Activated CD4-positive, alpha-beta T cell treated with anti-CD3 and anti-CD28 coated beads, Interleukin-2, Interleukin-6, amounts not matched to agents 100 ng/mL and 50 ng/mL, durations not matched to agents 16 hours and 8 hours (primary cell): Measurements from ENCODE around the gene TTLL1.
"Not testable (repeated sequence)": the region's sequence is repeated elsewhere in the genome, so short reads cannot be mapped to it uniquely, and the experiment has no call there.

Experiments used
- DNase-seq: peaks from one replicate; pipeline ENCODE4 v3.0.0-alpha.2; 2020

Gene TTLL1

DNA sequence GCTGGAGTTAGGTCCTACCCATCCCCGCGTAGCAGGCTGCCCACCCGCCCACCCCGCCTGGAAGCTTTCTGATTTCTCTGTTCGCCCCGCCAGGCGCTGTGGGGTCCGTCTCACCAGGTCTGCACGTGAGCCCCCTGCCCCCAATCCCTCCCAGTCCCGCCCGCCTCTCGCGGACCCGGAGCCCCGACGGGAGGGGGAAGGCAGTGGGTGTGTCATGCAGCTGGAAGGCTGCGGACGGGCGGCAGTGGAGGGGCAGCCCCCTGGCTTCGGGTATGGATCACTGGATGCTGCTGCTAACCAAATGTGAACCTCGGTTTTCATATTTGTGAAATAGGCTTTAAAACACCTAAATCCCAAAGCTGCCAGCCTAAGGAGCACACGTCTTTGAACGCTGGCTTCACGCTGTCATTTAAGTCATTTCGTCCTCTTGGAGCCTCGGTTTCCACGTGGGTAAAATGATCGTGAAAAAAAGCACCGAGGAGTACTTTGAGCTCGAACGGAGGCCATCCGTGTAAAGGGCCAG is 20.8 kb upstream of the TTLL1 start:
- no peak for DNase-seq

DNA sequence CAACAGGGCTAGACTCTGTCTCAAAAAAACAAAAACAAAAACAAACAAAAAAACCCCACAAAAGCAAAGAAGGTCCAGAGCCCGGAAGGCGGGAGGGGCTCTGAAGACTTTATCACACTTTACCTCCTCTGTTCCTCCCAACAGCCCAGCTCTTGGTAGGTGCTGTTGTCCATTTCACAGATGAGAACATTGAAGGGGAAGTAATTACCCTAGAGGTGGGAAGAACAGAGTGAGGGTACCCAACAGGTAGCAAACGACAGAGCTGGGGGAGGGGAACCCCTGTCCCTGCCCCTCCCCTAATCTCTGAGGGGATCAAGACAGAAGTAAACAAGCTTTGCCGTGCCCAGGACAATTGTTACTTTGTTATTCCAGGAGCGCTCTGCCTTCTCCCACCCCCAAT is 20.3 kb upstream of the TTLL1 start:
- DNase-seq: no peak

- DNase-seq: no peak
Observed at GRCh38 chr22:43106302-43106701, 17.1 kb upstream of the TTLL1 start.

DNA sequence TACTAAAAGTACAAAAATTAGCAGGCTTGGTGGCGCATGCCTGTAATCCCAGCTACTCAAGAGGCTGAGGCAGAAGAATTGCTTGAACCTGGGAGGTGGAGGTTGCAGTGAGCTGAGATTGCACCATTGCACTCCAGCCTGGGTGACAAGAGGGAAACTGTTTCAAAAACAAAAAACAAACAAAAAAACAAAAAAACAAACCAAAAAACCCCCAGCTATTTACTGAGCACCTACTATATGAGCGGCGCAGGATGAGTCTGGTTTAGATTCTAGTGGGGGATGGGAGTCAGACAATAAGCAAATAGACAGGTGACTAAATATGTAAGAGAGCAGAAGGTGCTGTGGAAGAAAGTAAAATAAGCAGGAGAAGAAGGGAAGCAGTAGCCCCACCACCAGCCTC is 15.8 kb upstream of the TTLL1 start:
- not testable (repeated sequence) for DNase-seq

DNA sequence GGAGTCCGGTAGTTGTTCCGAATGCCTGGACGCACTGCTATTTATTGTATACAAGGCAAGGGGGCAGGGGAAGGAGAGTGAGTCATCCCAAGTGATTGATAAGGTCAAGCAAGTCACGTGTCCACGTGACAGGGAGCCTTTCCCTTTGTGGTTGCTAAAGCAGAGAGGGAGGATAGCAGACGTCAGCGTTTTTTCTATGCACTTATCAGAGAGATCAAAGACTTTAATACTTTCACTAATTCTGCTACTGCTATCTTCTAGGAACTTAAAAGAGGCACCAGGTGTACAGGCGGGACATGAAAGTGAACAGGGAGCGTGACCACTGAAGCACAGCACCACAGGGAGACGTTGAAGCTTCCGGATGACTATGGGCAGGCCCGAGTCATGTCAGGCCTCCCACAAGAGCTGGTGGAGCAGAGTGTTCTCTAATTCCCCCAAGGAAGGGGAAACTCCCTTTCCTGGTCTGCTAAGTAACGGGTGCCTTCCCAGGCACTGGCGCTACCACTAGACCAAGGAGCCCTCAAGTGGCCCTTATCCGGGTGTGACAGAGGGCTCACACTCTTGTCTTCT is 14.9 kb upstream of the TTLL1 start:
- DNase-seq: peak; percentile 49

- no peak for DNase-seq
Observed at GRCh38 chr22:43101306-43101705, 12.1 kb upstream of the TTLL1 start.

GRCh38 chr22:43100225-43100624 is 11.0 kb upstream of the TTLL1 start:
- DNase-seq: peak; percentile 8

DNA sequence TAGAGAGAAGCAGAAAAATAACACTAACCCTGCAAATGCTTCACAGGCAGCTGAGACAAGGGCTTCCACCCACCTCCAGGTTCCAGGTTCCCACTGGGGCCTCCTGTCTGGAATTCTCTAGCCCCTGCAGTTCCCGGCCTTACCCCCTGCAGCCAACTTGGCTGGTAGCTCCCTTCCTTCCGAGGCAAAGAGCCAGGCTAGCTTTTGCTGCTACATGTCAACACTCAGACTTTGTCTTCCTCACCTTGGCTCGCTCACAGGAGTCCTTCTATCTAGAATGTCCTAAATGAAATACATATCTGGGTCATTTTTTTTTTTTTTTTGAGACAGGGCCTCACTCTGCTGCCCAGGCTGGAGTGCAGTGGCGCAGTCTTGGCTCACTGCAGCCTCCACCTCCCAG is 9.9 kb upstream of the TTLL1 start:
- no peak for DNase-seq

DNA sequence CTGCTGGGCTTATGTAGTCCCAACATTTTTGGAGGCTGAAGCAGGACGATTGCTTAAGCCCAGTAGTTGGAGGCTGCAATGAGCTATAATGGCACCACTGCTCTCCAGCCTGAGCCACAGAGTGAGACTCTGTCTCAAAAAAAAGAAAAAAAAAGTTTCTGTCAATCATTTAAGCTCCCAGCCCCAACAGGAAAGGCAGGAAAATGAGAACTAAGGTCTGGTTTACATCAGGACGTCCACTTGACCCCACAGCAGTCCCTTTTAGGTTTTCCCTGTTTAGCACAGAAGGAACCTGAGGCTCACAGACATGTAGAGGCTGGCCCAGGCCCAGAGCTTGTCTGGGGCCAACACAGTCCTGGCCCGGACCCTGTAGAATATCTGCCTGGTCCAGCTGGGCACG is 9.2 kb upstream of the TTLL1 start:
- no peak for DNase-seq

- no peak for DNase-seq
Observed at GRCh38 chr22:43096420-43096819, 7.2 kb upstream of the TTLL1 start.

DNA sequence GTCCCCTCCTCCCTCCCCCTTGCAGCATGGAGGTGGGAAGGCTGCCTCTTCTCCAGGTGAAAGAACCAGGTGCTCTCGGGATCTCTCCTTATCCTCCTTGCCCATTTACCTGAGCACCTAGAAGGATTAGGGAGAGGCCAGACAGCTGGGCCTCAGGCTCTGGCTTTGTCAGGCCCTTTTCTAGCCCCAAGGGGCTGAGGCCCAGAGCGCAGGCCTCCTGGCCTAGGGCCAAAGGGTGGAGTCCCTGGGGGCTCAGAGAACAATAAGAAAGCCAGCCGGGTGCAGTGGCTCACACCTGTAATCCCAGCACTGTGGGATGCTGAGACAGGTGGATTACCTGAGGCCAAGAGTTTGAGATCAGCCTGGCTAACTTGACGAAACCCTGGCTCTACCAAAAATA is 5.4 kb upstream of the TTLL1 start:
- DNase-seq: no peak

- DNase-seq: no peak
Observed at GRCh38 chr22:43094085-43094484, 4.9 kb upstream of the TTLL1 start.

DNA sequence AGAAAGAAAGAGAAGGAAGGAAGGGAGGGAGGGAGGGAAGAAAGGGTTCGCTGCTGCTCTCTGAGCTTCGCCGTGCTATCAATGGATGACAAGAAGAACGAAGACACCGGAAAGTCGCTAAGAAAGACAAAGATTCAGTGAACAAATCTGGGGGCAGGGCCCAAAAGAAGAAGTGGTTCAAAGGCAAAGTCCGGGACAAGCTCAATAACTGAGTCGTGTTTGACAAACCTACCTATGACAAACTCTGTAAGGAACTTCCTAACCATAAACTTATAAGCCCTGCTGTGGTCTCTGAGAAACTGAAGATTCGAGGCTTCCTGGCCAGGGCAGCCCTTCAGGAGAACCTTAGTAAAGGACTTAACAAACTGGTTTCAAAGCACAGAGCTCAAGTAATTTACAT is 2.9 kb upstream of the TTLL1 start:
- no peak for DNase-seq

- DNase-seq: peak; percentile 78
Observed at GRCh38 chr22:43090130-43090789, 1.1 kb upstream of the TTLL1 start.

DNA sequence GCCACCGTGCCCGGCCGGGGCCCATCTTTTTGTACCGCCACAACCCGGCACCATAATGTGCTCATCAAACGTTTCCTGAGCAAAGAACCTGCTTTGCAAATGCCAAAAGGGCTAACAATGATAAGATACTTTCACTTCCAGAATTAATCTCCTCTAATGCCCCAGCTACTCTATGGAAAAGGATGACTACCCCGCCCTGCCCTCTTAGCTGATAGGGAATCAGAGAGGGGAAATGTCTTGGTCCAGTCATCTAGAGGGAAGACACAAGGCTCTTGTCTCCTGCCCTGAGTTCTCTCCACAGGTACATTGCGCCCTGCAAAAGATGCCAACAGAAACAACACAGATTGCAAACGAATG is 586 bp downstream of the TTLL1 start:
- DNase-seq: no peak

- DNase-seq: peak; percentile 33
Observed at GRCh38 chr22:43085658-43086606, 3.3 kb downstream of the TTLL1 start.

DNA sequence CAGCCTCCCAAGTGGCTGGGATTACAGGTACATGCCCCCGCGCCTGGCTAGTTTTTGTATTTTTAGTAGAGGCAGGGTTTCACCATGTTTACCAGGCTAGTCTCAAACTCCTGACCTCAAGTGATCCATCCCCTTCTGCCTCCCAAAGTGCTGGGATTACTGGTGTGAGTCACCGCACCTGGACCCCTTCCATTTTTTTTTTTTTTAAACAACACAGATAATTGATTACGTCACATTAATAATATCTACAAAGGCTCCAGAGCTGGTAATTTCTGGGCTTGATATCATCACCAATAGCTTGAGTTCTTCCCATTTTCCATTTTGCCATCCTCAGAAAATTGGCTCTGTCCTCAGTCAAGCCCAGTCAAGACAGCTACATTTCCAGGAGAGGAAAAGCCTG is 7.2 kb downstream of the TTLL1 start:
- no peak for DNase-seq

DNA sequence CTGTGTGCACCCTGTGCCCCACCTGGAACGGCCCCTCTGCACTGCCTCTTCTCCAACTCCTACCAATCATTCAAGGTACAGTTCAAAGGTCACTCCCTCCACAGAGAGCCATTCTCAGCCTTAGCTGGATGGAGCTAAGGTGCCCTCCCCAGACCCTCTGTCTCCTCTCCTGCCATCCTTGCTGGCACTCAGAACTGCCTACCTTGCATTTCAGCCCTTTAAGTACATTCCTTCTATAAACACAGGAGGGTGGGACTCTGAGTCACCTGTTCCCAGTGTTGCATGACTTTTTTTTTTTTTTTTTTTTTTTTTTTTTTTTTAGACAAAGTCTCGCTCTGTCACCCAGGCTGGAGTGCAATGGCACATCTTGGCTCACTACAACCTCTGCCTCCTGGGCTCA is 8.6 kb downstream of the TTLL1 start:
- DNase-seq: no peak

GRCh38 chr22:43079742-43080141 is 9.4 kb downstream of the TTLL1 start:
- no peak for DNase-seq

GRCh38 chr22:43078522-43078921 is 10.7 kb downstream of the TTLL1 start:
- DNase-seq: no peak

DNA sequence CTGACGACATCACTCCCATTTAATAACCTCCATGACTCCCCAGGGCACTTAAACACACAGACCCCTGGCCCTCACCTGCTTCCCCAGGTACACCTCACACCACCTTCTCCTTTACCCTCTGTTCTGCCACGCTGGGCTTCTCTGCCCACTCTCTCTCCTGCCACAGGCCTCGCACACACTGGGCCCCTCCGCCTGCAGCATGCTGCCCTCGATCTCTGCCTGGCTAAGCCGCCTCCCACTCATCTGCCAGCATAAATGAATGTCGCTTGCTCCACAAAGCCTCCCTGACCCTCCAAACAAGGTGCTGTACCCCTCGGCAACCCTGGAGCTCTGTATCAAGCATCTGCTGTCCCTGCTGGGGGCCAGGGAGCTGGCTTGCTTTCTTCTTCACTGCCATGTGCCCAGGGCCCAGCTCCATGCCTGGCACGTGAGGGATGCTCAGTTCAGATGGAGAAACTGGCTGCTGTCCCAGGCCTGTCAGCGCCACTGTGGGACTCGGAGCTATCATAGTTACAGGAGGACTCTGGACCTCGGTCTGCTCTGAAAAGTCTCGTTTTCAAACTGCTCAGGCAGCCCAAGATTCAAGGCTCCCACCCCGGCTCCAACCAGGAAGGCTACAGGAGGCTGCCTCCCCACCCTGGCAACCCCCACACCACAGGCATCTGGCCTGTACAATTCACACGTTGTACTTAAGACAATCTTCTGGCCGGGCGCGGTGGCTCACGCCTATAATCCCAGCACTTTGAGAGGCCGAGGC is 11.9 kb downstream of the TTLL1 start:
- DNase-seq: no peak

DNA sequence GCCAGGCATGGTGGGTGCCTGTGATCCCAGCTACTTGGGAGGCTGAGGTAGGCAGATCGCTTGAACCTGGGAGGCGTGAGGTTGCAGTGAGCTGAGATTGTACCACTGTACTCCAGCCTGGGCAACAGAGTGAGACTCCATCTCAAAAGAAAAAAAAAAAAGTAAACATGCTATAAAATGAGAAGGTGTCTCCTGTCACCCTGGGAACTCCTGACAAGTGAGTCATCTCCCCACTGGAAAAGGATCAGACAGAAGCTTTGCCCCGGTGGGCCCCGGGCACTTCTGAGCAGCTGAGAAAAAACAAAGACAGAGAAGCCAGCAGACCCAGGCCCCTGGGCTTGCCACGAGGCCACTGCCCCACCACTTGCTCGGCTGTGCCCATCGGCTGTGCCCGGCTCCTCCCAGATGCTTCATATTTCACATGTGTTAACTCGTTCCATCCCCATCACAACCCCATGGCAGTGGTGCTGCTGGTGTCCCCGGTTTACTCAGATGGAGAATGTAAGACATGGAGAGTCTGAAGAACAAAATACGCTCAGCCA is 22.3 kb downstream of the TTLL1 start:
- DNase-seq: no peak

DNA sequence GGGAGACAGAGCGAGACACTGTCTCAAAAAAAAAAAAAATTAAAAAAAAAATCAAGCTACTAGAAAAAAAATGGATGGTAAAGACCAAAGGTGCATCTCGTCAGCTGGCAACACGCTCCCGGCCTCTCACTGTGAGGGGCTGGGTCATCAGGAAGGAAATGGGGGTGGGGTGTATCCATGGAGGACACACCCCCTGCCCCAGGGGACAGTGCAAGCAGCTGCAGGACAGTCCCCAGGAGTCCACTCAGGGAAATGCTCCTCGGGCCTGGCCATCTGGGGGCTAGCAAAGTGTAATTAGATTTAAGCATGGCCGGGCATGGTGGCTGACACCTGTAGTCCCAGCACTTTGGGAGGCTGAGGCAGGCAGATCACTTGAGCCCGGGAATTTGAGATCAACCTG is 23.1 kb downstream of the TTLL1 start:
- no peak for DNase-seq
